ENCODE results near the gene MYLK2. TPM values are rescaled to one million over a fixed set of nuclear protein-coding genes. Genes with fewer than 3 reads are reported as not detected.

MYLK2 gene
- total and polyA plus RNA-seq, 12 donors: 0.06 to 2.1 (median 0.24) TPM; not detected in 2

DNA sequence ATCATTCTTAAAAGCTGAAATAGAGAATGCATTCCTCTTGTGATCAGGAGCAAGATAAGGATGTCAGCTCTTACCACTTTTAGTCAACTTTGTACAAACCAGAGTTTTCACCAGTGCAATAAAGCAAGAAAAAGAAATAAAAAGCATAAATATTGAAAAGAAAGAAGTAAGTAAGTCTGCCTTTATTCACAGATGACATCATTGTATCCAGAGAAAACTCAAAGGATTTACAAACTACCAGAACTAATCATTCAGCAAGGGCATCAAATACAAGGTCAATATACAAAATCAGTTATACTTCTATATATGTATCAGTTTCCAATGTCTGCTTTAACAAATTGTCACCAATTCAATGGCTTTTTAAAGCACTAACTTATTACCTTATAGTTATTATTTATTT, 64.7 kb downstream of the MYLK2 start:
- Histone ChIP-seq H3K36me3 (no peaks in the 10 kb centered on the region), H3K27me3 (no peaks in the 10 kb centered on the region), H3K4me3 (no peak overlapping the region), H3K27ac (no peak overlapping the region), H3K4me1 (peaks cover 0 to 10% (median 0%) of the 10 kb centered on the region in 9 donors), H3K9me3 (no peaks in the 10 kb centered on the region)
- ATAC-seq: no peak
- intact Hi-C loops (cut with DNase I): loop anchor here in 1 of 10 donors (10.0 kb wide), 1 partner anchor 61 kb away; no protein-coding TSS in a partner anchor
- no peak for DNase-seq
- TF ChIP-seq, protein P1, sequence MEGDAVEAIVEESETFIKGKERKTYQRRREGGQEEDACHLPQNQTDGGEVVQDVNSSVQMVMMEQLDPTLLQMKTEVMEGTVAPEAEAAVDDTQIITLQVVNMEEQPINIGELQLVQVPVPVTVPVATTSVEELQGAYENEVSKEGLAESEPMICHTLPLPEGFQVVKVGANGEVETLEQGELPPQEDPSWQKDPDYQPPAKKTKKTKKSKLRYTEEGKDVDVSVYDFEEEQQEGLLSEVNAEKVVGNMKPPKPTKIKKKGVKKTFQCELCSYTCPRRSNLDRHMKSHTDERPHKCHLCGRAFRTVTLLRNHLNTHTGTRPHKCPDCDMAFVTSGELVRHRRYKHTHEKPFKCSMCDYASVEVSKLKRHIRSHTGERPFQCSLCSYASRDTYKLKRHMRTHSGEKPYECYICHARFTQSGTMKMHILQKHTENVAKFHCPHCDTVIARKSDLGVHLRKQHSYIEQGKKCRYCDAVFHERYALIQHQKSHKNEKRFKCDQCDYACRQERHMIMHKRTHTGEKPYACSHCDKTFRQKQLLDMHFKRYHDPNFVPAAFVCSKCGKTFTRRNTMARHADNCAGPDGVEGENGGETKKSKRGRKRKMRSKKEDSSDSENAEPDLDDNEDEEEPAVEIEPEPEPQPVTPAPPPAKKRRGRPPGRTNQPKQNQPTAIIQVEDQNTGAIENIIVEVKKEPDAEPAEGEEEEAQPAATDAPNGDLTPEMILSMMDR (IDR thresholded peaks at IDR 0.05): no peak

Other genes with a start within 250 kb of the MYLK2 start
- gene ID1, start 214.1 kb upstream of the MYLK2 start, total RNA-seq: 100 to 1,000 TPM in 7 of 10 donors, 10 to 100 TPM in 3; 42.8 to 204 (median 109) TPM
- 100 to 1,000 TPM; 230 to 551 TPM for gene ID1, start 214.1 kb upstream of the MYLK2 start, polyA plus RNA-seq
- gene COX4I2, start 181.4 kb upstream of the MYLK2 start, total RNA-seq: 10 to 100 TPM in 3 of 10 donors, 1 to 10 TPM in 7; 3.8 to 20.1 (median 7.5) TPM
- 100 to 1,000 TPM in 1 of 2 donors, 10 to 100 TPM in 1; 30.4 to 103 TPM for gene COX4I2, start 181.4 kb upstream of the MYLK2 start, polyA plus RNA-seq
- gene BCL2L1, start 96.5 kb upstream of the MYLK2 start, total RNA-seq: 10 to 100 TPM; 34.7 to 97.4 (median 45.9) TPM
- gene BCL2L1, start 96.5 kb upstream of the MYLK2 start, polyA plus RNA-seq: 100 to 1,000 TPM in 1 of 2 donors, 10 to 100 TPM in 1; 35.2 to 128 TPM
- gene TPX2, start 80.1 kb upstream of the MYLK2 start, total RNA-seq: 1 to 10 TPM in 4 of 10 donors, under 1 TPM in 6; 0.17 to 9.6 (median 0.85) TPM
- under 1 TPM; 0.29 to 0.72 TPM for gene TPX2, start 80.1 kb upstream of the MYLK2 start, polyA plus RNA-seq
- 1 to 10 TPM; 1.4 to 6.5 (median 2.5) TPM for gene FOXS1, start 26.2 kb downstream of the MYLK2 start, total RNA-seq
- gene FOXS1, start 26.2 kb downstream of the MYLK2 start, polyA plus RNA-seq: 1 to 10 TPM; 6.0 to 7.5 TPM
- 1 to 10 TPM; 1.7 to 7.2 (median 5.0) TPM for gene DUSP15, start 51.2 kb downstream of the MYLK2 start, total RNA-seq
- gene DUSP15, start 51.2 kb downstream of the MYLK2 start, polyA plus RNA-seq: 1 to 10 TPM in 1 of 2 donors, under 1 TPM in 1; 0.90 to 6.0 TPM
- under 1 TPM in 1 of 10 donors, not detected in 9; 0.15 TPM for gene TTLL9, start 51.3 kb downstream of the MYLK2 start, total RNA-seq
- gene TTLL9, start 51.3 kb downstream of the MYLK2 start, polyA plus RNA-seq: under 1 TPM; 0.03 to 0.07 TPM
- 10 to 100 TPM in 1 of 10 donors, 1 to 10 TPM in 9; 6.4 to 10.7 (median 7.5) TPM for gene PDRG1, start 132.7 kb downstream of the MYLK2 start, total RNA-seq
- 10 to 100 TPM in 1 of 2 donors, 1 to 10 TPM in 1; 7.3 to 12.8 TPM for gene PDRG1, start 132.7 kb downstream of the MYLK2 start, polyA plus RNA-seq
- not detected for gene XKR7, start 148.8 kb downstream of the MYLK2 start, total RNA-seq
- gene XKR7, start 148.8 kb downstream of the MYLK2 start, polyA plus RNA-seq: not detected
- 10 to 100 TPM in 1 of 10 donors, 1 to 10 TPM in 9; 4.9 to 10.7 (median 7.4) TPM for gene CCM2L, start 191.1 kb downstream of the MYLK2 start, total RNA-seq
- gene CCM2L, start 191.1 kb downstream of the MYLK2 start, polyA plus RNA-seq: 10 to 100 TPM; 12.9 to 26.8 TPM
- gene HCK, start 232.9 kb downstream of the MYLK2 start, total RNA-seq: 10 to 100 TPM in 1 of 10 donors, 1 to 10 TPM in 9; 1.6 to 22.9 (median 3.0) TPM
- gene HCK, start 232.9 kb downstream of the MYLK2 start, polyA plus RNA-seq: 1 to 10 TPM; 2.3 to 3.7 TPM

All from heart right ventricle (tissue), 16 donors.